Iris pigment epithelial cell (primary cell): Measurements from ENCODE around the gene JAGN1.
"Not testable (repeated sequence)": the region's sequence is repeated elsewhere in the genome, so short reads cannot be mapped to it uniquely, and the experiment has no call there.

Experiments
- DNase-seq: peaks from one replicate; pipeline ENCODE4 v3.0.0-alpha.2; 2011; ENCODE audit warnings: low read depth

Gene JAGN1

DNA sequence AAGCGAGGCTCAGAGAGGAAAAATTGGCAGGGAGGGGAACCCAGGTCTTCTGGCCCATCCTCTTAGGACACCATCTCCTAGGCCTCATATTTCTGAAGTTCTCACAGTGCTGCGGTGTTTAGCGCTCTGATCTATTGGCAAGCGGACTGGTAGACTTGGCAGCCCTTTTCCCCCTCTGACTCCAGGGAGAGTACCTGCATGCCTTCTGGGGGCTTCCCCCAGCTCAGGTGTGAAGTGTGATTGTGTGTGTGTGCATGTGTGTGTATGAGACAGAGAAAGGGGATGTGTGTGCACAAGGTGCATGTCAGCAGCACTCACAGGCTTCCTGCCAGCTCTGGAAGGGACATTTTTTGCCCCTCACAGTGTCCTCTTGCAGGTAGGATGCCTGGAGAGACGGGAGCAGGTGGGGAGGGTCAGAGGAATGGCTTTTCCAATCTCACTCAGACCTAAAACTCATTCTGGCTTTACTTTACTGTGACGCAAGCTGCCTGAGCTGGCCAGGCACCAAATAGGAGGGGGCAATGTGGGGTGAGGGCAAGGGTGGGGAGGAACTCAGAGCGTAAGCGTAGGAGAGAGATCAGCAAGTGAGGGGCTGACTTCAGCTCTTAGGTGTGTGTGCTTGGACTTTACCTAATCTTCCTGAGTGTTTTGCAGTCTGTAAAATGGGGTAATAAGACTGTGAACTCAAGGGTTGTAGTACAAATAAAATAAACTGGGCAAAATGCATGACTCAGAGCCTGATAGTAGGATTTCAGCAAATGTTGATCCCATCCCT lies 8.2 kb downstream of the JAGN1 start:
- no peak for DNase-seq

- no peak for DNase-seq
Measured at GRCh38 chr3:9899289-9899791, 8.9 kb downstream of the JAGN1 start.

DNA sequence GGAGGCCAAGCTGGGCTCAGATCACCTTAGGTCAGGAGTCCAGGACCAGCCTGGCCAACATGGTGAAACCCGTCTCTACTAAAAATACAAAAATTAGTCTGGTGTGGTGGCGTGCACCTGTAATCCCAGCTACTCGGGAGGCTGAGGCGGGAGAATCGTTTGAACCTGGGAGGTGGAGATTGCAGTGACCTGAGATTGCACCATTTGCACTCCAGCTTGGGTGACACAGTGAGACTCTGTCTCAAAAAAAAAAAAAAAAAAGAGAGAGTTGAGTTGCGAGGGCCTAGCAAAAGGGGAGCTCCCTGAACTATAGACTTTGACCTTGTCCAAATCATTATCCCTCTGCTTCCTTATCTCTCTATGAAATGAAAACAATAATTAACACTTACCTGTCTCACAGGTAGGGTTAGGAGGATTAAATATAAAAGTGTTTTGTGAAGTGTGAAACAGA lies 10.6 kb downstream of the JAGN1 start:
- DNase-seq = not testable (repeated sequence)

DNA sequence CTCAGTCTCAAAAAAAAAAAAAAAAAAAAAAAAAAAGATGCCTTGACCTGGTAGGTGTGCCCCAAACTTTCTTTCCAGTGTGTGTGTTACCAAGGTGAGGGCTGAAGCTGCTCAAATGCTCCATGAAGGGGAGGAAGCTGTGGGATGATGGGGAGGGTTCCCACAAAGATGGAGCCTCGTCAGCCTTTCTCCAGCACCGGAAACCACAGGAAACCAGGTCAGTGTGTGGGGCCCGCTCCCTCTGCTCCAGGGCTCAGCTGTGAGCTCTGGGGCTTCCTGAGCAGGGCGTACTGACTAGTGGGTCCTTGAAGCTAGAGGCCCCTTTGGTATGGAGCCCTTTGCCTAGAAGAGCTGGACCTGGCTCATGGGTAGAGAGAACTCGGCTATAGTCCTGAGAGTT lies 11.6 kb downstream of the JAGN1 start:
- DNase-seq = no peak

GRCh38 chr3:9902372-9903237 lies 12.2 kb downstream of the JAGN1 start, which contains the start of gene IL17RE:
Gene IL17RE, plus strand, starts transcription at chr3:9902848. Its CDS starts 85 bp downstream, at chr3:9902933.
- no peak for DNase-seq

- DNase-seq = no peak
Measured at GRCh38 chr3:9903238-9903624, 12.8 kb downstream of the JAGN1 start.

DNA sequence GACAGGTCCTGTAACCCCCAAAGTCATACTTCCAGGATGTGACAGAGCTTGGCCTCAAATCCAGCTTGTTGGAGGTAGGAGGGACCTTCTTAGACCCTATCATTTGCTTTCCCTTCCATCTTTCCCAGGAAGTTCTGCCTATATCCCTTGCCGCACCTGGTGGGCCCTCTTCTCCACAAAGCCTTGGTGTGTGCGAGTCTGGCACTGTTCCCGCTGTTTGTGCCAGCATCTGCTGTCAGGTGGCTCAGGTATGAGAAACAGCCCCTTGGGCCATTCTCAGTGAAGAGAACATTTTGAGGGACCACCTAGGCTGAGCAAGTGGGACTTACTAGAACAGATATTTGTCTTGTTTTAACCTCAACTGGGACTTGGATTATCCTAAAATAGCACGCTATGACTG lies 13.5 kb downstream of the JAGN1 start:
- DNase-seq = no peak

GRCh38 chr3:9906480-9906879 lies 16.1 kb downstream of the JAGN1 start:
- DNase-seq = no peak

DNA sequence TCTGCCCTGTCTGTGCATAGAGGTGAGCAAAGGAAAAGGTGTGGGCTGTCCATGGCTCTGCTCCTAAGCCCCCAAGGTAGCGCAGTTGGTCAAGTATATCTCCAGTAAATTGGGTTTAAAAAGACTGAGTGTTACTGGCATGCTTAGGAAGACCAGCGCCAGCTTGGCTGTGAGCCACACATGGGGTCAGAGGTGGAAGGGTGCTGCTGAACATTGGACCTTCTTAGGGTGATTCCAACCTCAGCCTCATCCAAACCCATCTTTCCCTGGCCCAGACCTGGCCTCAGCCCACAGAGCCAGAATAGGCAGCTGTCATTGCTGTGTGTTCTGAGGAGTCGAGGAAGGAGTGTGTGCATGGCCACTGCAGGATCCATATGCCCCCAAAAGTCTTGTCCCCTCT lies 17.9 kb downstream of the JAGN1 start:
- DNase-seq = no peak

DNA sequence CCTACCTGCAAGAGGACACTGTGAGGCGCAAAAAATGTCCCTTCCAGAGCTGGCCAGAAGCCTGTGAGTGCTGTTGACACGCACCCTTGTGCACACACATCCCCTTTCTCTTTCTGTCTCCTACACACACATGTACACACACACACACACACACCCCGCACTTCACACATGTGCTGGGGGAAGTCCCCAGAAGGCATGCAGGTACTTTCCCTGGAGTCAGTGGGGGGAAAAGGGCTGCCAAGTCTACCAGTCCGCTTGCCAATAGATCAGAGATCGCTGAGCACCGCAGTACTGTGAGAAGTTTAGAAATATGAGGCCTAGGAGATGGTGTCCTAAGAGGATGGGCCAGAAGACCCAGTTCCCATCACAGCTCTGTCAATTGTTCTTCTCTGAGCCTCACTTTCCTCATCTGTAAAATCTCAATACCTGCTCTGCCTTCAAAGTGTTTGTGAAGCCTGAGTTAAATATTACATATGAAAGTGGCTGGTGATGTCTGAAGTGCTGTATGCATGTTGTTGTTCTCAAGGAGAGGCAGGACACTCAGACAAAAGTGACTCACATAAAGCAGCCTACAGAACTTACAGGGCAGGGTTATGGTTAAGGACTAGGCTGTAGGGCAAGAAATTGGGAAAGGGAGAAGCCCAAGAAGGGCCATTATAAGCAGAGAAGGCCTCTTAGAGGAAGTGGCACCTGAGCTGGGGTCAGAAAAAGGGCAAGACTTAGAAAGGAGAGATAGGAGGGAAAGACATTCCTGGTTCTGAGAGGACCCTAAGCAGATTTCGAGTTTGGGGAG lies 19.0 kb downstream of the JAGN1 start:
- DNase-seq = peak; percentile 28

DNA sequence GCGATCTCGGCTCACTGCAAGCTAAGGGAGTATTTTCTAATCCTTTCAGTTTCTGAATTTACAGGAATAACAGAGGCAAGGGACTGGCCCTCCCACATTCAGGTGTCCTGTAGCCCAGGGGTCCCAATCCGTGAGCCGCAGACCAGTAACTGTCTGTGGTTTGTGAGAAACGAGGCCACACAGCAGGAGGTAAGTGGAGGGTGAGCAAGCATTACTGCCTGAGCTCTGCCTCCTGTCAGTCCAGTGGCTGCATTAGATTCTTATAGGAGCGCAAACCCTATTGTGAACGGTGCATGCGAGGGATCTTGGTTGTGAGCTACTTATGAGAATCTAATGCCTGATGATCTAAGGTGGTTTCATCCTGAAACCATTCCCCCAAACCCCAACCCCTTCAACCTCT lies 21.5 kb downstream of the JAGN1 start:
- no peak for DNase-seq

DNA sequence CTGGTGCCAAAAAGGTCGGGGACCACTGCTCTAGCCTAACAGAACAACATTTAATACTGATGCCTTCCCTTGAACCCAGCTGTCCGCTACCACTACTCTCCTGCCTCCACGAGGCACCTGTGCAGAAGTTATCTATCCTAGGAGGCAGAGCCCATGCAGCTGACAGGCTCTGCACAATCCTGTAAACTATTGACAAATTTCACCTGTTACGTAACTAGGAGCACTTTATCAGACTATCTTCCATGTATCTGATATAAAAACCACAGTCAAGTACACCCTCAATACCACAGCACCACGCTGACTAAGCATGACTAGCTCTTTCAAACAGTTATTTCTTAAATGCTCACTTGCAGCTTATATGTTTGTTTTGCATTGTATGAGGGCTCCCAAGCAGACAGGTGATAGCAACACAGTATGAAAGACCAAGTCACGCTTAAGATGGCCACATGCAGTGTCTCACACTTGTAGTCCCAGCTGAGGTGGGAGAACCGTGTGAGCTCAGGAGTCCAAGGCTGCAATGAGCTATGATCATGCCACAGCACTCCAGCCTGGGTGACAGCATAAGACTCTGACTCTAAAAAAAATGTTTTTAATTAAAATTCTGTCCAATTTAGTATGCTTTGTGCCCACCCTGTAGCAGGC lies 22.0 kb downstream of the JAGN1 start:
- DNase-seq = peak; percentile 88

GRCh38 chr3:9913601-9914000 lies 23.2 kb downstream of the JAGN1 start:
- DNase-seq = no peak

- no peak for DNase-seq
Measured at GRCh38 chr3:9914011-9914410, 23.6 kb downstream of the JAGN1 start.

DNA sequence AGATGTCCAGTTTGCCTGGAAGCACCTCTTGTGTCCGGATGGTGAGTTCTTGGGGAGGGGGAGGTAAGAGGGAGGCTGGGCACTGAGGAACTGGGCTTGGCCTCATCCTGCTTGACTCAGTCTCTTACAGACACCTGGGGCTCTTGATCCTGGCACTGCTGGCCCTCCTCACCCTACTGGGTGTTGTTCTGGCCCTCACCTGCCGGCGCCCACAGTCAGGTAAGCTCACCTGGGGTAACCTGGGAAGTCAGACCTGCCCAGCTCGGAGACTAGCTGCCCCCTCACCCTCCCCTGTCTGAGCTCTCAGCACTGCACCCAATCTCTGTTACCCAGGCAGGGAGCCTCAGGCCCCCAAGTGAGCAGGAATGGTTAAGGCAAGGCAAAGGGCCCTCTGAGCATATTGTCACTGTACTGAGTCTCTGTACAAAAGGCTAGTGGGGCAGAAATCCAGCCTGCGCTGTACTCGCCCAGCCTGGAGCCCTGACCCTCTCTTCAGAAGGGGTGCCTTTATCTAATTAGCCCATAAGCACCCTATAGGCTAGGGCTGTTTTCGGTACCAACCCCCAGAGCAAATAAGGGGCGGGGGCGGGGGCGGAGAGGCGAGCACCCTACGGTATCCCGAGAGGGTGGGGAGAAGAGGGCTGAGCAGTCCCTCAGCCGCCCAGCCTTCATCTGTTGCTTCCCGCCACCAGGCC lies 24.3 kb downstream of the JAGN1 start:
- no peak for DNase-seq

- peak; percentile 67 for DNase-seq
Measured at GRCh38 chr3:9915254-9916141, 25.1 kb downstream of the JAGN1 start.

GRCh38 chr3:9916346-9916733 lies 25.9 kb downstream of the JAGN1 start:
- peak; percentile 55 for DNase-seq

DNA sequence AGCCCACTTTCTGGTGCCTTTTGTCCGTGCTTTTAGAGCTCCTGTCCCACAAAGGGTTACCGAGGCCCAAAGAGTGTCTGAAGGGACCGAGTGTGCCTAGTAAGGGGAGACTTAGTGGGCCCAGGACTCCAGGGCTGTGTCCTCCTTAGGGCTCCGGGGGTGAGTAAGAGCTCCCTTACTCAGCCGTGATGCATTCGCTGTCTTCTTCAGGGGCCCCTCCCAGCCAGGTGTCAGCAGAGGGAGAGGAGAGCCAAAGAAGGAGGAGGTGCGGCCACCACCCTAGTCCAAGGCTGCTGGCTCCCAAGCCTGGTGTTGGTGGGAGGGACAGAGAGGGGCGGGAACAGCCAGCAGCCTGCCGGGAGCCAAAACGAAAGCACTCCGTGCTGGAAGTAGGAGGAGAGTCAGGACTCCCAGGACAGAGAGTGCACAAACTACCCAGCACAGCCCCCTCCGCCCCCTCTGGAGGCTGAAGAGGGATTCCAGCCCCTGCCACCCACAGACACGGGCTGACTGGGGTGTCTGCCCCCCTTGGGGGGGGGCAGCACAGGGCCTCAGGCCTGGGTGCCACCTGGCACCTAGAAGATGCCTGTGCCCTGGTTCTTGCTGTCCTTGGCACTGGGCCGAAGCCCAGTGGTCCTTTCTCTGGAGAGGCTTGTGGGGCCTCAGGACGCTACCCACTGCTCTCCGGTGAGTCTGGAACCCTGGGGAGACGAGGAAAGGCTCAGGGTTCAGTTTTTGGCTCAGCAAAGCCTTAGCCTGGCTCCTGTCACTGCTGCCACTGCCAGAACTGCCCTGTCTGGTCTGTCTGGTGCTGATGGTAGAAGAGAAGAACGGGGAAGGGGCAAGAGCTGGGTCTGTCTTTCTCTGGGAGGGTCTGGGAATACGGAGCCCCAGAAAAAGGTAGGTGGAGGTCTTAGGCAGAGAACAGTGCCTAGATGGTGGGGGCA lies 26.6 kb downstream of the JAGN1 start, which contains the start of gene IL17RC:
TSS of gene IL17RC (plus strand) at position 365 of the 947 bp plus-strand sequence. CDS start at position 583, 218 bp downstream.
- peak; percentile 91 for DNase-seq

DNA sequence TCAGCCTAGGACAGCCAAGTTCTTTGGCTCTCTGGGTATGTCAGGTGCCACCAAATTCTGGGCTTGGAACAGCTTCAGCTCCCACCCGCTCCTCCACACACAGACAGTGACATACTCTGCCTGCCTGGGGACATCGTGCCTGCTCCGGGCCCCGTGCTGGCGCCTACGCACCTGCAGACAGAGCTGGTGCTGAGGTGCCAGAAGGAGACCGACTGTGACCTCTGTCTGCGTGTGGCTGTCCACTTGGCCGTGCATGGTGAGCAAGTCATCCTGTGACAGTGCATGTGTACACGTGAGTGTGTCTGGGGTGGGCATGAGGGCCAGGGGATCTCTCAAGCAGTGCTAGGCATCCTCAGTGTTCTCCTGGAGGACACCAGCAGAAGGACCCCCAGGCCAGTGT lies 27.4 kb downstream of the JAGN1 start:
- no peak for DNase-seq
